HG02623 (cell line): ENCODE data around the gene CDK3.

Experiments
- ATAC-seq: cut with Tn5 transposase; IDR thresholded peaks from one replicate; pipeline ENCODE4 v1.9.1; 2021; ENCODE audit warnings: moderate library complexity; ENCODE audit not compliant: unreplicated experiment

CDK3 gene

DNA sequence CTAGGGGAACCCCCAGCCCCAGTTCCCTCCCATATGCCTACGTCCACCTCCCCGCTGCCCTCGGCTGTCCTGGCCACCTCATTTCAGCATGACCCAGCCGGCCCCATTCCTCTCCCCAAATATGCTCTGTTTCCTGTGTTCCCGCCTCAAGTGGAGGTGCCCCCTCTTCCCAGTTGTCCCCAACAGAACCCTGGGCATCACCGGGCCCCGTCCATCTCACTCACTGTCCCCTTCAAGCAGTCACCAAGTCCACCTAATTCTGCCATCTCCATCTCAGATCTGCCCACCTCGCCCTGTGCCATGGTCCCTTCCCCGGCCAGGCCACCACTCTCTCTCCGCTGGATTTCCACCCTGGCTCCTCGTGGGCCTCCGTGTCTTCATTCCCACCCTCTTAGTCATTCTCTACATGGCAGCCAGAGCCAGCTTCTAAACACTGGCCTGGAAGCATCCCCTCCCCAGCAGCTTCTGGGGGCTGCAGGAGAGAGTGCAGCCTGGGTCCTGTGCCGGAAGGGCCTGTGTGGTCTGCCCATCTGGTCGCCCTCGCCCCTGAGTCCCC, 12.8 kb downstream of the CDK3 start:
- no peak for ATAC-seq

DNA sequence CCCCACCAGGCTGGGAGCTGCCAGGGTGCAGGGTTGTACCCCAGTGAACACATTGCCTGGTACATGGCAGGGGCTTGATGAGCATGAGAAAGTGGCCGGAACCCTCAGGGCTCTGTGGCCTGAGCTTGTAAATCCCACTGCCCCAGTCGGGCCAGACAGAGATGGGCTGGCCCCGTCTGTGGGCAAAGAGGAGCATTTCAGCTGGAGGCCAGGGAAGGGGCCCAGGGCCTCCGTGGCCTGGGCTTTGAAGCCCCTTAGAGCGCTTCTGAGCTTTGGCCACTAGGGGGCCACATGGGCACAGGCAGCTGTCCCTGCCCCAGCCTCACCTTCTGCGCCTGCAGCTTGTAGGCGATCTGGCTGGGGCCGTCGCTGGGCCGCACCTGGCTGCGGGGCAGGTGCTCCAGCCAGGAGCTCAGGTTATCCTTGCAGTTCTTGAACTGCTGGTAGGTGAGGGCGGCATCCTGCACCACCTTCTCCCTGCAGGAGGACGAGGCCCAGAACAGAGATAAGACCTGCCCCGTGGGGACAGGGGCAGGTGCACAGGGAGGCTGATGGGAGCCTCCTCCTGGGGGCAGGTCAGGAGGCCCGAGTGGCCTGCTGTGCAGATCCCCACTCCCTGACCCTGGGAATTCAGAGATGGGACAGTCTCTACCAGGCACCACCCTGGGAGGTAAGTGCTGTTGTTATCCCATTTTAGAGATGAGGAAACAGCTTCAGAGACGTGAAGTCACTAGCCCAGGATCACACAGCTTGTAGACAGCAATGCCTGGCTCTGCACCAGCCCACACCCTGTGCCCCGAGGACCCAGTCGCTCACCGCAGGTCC, 13.7 kb downstream of the CDK3 start:
- ATAC-seq = no peak

DNA sequence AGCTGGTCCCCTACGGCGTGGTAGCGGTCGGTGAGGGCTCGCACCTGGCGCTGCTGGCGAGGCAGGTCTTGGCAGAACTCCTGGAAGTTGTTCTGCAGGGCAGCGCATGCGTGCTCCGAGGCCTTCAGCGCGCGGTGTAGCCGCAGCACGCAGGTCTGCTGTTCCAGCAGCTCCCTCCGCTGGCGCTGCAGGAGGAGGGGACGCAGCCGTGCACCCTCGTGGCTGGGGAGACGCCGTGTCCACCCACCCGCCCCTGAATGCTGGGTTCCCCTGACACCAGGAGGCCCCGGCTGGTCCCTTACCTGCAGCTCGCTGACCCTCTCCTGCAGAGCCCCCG, 14.2 kb downstream of the CDK3 start:
- ATAC-seq = no peak

DNA sequence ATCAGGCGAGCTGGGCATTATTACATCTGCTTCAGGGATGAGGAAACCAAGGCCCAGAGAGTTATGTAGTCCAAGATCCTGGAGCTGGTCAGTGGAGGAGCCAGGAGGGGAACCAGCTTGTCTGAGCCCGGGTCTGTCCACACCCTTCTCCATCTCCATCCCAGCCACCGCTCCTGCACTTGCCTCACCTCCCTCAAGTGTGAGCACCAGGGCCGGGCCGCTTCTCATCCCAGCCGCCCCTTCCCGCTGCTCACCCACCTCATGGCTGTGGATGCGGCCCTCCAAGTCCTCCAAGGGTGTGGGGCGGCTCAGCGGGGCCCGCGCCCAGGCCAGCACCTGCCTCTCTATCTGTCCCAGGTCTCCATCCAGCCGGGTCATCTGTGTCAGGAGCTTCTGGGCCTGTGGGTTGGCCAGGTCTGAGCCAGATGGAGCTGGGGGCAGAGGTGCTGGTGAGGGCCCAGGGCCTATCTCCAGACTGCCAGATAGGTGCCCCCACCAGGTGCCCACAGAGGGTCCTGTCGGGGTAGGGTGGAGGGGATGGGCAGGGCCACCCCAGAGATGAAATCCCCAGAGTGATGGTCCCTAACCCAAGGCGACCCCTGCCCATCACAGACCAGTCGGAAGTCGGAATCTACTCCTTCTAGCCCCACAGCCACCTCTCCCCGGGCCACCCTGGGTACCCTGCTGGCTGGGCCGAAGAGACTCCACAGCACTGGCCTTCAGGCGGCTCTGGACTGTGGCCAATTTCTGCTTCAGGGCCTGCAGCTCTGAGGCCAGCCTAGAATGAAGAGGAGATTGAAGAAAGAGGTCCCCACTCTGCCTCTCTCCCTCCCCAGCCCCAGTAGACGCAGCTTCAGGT, 17.1 kb downstream of the CDK3 start:
- ATAC-seq = no peak

DNA sequence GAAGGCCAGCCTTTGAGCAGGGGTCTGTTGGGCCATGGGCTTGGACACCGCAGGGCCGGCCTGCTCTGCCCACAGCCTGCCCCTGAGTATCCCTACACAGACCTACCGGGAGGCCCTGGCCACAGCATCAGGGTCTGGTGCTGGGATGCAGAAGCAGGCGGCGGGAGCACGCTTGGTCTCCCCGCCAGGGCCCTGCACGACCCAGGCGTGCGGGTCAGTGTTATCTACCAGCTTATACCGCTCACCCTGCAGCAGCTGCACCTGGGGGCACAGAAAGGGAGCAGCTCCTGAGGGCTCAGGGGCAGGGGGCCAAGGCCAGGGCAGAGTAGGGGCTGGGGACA, 17.7 kb downstream of the CDK3 start:
- no peak for ATAC-seq

DNA sequence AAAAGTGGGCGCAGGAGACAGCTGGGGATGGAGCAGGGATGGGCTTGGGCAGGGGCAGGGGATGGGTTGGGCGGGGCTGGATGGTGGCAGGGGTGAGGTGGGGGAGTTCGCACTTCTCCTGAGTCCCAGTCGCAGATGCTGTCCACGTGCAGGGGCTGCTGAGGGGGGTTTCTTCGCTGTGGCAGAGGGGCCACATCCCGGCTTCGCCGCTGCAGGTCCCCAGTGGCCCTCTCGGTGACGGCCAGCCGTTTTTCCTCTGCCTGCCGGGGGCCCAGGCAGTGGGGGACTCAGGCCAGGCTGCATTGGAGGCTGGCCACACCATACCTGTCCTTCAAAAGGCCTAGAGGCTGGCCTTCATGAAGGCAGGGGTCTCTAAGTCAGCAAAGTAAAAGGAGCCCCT, 18.1 kb downstream of the CDK3 start:
- ATAC-seq = no peak

GRCh38 chr17:76019833-76020467, 19.3 kb downstream of the CDK3 start:
- ATAC-seq = no peak

- ATAC-seq = no peak
Measured at GRCh38 chr17:76022285-76022684, 21.6 kb downstream of the CDK3 start.

- no peak for ATAC-seq
Measured at GRCh38 chr17:76022973-76023899, 22.6 kb downstream of the CDK3 start.

DNA sequence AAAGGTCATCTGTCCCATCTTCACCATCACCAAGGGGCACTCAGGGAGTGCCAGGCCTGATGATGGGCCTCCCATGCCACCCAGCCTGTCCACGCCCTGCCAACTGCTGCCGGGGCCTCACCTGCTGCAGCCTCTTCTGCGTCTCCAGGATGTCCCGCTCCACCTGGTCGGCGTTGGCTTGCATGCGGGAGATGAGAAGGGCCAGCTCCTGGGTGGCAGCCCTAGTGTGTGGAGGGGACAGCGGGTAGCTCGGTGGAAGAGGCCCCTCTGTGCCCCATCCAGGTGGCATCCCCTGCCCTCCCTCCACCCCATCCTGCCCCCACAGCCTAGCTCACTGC, 23.2 kb downstream of the CDK3 start:
- ATAC-seq = no peak

GRCh38 chr17:76024353-76024752, 23.7 kb downstream of the CDK3 start:
- ATAC-seq = no peak

DNA sequence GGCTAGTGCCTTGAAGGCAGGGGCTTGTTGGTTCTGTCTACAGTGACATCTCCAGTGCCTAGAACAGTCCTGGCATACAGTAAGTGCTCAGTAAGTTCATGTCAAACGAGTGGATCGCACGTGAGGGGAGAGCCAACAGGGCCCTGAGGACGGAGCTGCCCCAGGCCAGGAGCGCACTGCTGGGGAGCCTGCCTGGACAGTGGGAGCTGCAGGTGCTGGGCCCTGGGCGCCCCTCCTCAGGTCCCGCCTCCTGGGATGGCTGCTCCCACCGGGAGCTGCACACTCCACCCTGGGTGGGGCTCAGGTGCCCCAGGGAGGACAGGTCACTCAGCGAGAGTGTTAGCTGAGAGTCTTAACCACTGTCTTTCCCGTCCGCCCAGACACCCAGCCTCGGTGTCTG, 24.6 kb downstream of the CDK3 start:
- ATAC-seq = no peak

- ATAC-seq = no peak
Measured at GRCh38 chr17:76026714-76027158, 26.1 kb downstream of the CDK3 start.

DNA sequence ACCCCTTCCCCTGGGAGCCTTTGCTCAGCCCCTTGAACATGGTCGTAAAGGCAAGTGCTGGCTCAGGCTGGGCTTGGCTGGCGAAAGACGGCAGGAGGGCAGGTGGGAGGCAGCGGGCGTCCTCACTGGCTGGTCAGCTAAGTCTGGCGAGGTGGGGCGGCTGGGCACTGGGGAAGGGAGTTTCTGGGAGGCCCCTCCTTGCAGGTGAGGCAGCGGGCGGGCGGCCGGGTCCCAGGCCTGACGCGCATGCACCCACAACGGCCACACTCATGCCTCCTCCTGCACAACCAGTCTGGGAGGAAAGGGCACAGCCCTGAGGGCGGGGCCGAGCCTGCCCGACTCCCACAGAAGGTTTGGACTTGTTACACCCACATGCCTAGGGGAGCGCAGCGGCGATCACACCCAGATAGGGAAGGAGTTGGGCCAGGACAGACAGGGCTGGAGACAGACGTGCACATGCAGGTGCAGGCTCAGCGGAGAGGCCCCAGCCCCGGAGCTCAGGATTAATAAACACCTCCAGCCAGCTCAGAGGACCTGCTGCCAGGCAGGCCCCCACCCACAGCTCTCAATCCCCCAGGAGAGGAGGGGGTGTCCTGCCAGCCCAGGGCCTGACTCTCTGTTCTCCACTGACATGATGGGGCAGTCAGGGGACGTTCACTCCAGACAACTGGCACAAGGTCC, 26.6 kb downstream of the CDK3 start, which contains the start of gene EVPL:
Gene EVPL (minus strand): TSS at position 148 of the 681 bp plus-strand sequence. CDS start 108 bp downstream, at position 40.
- ATAC-seq = no peak

GRCh38 chr17:76032073-76032779, 31.6 kb downstream of the CDK3 start:
- no peak for ATAC-seq

DNA sequence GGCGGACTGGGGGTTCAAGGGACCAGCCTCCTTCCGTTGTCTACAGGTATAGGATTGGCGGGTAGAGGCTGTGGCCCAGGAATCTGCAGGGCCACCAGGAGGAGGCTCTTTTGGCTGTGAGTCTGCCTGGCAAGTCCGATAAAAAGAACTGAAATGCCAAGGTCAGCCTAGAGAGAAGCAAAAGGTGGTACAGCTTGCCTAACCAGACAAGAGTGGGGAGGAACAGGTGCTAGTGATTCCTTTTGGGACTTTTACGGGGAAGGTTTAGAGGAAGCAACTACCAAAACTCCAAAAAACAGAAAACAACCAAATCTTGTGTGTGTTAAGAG, 32.1 kb downstream of the CDK3 start:
- no peak for ATAC-seq

- no peak for ATAC-seq
Measured at GRCh38 chr17:76033139-76033538, 32.5 kb downstream of the CDK3 start.

DNA sequence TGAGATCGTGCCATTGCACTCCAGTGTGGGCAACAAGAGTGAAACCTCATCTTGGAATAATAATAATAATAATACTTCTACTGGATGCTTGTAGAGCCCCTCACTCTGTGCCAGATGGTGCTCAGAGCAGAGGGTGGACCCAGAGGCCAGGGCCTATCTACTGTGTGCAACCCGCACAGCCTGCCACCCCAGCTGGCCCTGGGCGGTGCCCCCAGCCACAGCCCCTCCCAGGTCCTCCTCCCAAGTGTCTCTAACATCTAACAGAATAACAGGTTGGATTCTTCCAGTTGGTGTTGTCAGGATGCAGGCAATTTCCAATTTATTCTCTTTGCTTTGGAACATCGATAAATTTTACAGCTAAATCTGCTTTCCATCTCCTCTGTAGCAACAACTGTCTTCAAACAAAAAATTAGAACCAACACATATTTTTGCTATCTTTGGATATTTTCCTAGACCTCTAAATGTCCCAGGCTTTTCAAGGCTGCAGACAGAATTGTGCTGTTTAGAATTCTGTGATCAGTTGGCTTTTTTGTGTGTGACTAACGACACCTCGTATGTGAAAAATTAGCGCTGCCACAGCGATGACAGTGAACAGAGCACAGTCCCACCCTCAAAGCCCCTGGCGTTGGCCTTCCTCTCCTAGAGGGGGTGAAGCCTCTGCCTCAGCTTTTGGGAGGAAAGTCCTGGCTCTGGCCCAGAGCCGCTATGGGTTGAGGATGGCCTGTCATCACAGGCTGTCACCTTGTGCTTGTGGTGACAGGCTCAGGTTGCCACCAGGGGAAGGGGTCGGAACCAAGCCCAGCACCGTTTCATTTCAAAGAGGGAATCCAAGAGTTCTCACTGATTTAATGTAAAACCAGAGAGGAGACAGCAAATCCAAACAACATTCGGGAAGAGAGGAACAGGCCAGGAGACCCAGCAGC, 34.0 kb downstream of the CDK3 start:
- no peak for ATAC-seq
